AG04450 (cell line): ENCODE data around the gene FLNB. TPM values are rescaled to one million over a fixed set of nuclear protein-coding genes. Genes with fewer than 3 reads are reported as not detected.
A peak's percentile ranks its signal among the peaks of the same experiment; 100 is the strongest.

ENCODE experiments used
- CTCF ChIA-PET: fragments of 300-600, 350-600 bp; formaldehyde crosslinking; extraction: SDS; loops from one replicate; lab custom pipeline; 2022; ENCODE audit warnings: antibody characterized with exemption, inconsistent platforms; lab: Charles Lee
- POLR2A ChIA-PET: fragments of 350-600 bp; formaldehyde crosslinking; extraction: SDS; loops from one replicate; lab custom pipeline; 2021; ENCODE audit warnings: antibody characterized with exemption, inconsistent platforms; lab: Yijun Ruan, JAX
- DNase-seq: peaks from one replicate; pipeline ENCODE4 v3.0.0-alpha.2; 2011; ENCODE audit warnings: low read depth, low spot score
- H3K27ac ChIP-seq: one replicate; pipeline ENCODE4 v1.5.1; 2012; ENCODE audit warnings: low read depth, low read length, control low read depth
- H3K27me3 ChIP-seq: one replicate; pipeline ENCODE4 v1.6.0; 2012; ENCODE audit warnings: low read length; ENCODE audit not compliant: control insufficient read depth, insufficient read depth
- H3K4me3 ChIP-seq: 2 replicates; pipeline ENCODE4 v1.5.1; 2011; ENCODE audit warnings: mild to moderate bottlenecking, low read depth, low read length, control low read depth
- H3K9me3 ChIP-seq: 2 replicates; pipeline ENCODE4 v1.5.1; 2012; ENCODE audit warnings: low read length; ENCODE audit not compliant: control insufficient read depth, insufficient read depth
- polyA plus RNA-seq: library from polyadenylated mRNA; depleted of rRNA; stranded (reverse); fragments of >200 nt; gene quantifications from 2 replicates; pipeline ENCODE4 v1.2.3, GENCODE V29; 2011
- TF ChIP-seq, protein P1 (sequence below): IDR thresholded peaks from 2 replicates; pipeline ENCODE4 v1.5.1; 2011; ENCODE audit warnings: low read depth, low read length, control low read depth, inconsistent platforms

FLNB gene
- polyA plus RNA-seq, 1 experiment, result 89.6 TPM

DNA sequence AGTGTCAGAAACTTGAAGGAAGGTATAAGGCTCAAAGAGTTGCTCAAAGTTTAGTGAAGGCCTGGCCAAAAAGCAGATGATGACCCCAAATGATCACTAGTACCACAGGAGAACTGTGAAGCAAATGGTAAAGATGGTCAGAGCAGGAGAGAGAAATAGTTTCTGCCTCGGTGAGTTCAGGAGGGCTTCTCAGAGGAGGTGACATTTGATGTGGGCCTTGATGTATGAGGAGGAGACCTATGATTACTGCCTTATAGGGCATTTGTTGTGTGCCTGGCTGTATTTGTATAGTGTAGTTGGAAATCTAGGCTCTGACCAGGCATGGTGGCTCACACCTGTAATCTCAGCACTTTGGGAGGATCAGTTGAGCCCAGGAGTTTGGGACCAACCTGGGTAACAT is 152.2 kb downstream of the FLNB start:
- Histone ChIP-seq H3K9me3 (no peaks in the 10 kb centered on the region), H3K27ac (no peak overlapping the region), H3K4me3 (no peak overlapping the region), H3K27me3 (no peaks in the 10 kb centered on the region)
- TF ChIP-seq, protein P1, sequence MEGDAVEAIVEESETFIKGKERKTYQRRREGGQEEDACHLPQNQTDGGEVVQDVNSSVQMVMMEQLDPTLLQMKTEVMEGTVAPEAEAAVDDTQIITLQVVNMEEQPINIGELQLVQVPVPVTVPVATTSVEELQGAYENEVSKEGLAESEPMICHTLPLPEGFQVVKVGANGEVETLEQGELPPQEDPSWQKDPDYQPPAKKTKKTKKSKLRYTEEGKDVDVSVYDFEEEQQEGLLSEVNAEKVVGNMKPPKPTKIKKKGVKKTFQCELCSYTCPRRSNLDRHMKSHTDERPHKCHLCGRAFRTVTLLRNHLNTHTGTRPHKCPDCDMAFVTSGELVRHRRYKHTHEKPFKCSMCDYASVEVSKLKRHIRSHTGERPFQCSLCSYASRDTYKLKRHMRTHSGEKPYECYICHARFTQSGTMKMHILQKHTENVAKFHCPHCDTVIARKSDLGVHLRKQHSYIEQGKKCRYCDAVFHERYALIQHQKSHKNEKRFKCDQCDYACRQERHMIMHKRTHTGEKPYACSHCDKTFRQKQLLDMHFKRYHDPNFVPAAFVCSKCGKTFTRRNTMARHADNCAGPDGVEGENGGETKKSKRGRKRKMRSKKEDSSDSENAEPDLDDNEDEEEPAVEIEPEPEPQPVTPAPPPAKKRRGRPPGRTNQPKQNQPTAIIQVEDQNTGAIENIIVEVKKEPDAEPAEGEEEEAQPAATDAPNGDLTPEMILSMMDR, result no peak
- DNase-seq, result no peak
- POLR2A ChIA-PET, result interaction anchor here (0.5 kb wide), 1 partner anchor 254 kb away, joined by 5 read pairs; no protein-coding TSS in a partner anchor
- CTCF ChIA-PET, result interaction anchor here (0.7 to 2.8 kb wide), 2 partner anchors 17 kb away, joined by 4 to 14 read pairs; no protein-coding TSS in a partner anchor

DNA sequence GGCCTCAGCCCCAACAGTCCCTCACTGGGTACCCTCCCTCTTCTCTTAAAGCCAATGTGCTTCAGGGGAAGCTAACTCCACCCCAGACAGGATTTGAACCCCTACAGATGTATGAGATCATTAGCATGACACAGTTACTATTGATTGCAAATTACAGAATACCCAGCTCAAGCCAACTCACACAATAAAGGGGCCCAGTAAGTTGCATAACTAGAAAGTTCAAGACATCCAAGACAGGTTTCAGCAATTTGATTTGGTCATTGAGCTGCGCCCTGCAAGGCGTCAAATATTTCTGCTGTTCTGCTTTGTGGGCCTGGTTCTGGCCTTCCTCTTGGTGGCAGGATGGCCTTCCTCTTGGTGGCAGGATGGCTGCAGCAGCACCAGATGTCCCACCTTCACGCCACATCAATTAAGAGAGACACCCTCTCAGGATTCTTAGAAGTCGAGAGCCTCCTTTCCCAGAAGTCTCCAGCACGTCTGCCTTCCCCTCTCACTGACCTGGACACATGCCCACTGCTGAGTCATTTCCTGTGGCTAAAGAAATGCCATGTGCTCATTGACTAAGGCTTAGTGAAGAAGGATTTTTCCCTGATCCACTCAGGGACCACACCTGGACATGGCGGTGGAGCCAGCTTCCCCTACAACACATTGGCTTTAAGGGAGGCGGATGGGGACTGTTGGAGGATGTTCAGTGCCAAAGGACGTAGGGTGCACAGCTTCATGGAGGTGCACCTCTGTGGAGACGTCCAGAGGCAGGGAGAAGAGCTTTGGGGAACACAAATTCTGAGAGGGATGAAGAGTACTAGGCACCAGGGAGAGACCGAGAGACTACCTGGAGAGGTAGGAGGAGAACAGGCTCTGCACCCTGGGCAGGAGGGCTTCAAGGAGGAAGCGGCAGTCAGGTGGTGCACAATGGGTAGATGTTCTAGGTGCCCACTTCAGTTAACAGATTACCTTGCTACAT is 153.5 kb downstream of the FLNB start:
- no peaks in the 10 kb centered on the region for H3K27me3 ChIP-seq
- DNase-seq, result peak; percentile 88
- CTCF ChIA-PET, result interaction anchor here (0.6 to 1.9 kb wide), 5 partner anchors 16 to 355 kb away, joined by 3 to 7 read pairs (median 4); no protein-coding TSS in a partner anchor
- peak overlapping the region; percentile 68 for H3K27ac ChIP-seq
- TF ChIP-seq, protein P1, result no peak
- no peaks in the 10 kb centered on the region for H3K9me3 ChIP-seq
- POLR2A ChIA-PET, result no interaction called here
- H3K4me3 ChIP-seq, result no peak overlapping the region

DNA sequence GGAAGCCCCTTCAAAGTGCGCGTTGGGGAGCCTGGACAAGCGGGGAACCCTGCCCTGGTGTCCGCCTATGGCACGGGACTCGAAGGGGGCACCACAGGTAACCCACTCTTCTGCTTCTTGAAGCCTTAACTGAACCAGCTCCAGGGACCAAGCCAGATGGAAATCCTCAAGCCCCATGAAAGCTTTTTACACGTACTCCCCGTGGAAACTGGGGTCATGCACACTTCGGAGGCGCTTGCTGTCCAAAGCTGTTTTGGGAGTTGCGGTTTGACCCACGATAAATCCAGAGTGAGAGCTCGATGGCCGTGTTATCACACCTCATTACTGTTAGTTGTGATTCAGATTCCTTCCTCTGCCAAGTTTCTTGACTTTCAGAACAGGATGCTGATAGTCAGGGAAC is 155.0 kb downstream of the FLNB start:
- ChIA-PET POLR2A (interaction anchor here (0.8 kb wide), 1 partner anchor 104 kb away, joined by 3 read pairs; no protein-coding TSS in a partner anchor), CTCF (interaction anchor here (1.9 to 2.3 kb wide), 2 partner anchors 14 to 143 kb away, joined by 5 to 7 read pairs; partner anchors contain the start of genes HTD2 and RPP14)
- TF ChIP-seq, protein P1, result no peak
- Histone ChIP-seq H3K4me3 (no peak overlapping the region), H3K9me3 (no peaks in the 10 kb centered on the region), H3K27ac (peak overlapping the region; percentile 62), H3K27me3 (no peaks in the 10 kb centered on the region)
- DNase-seq, result peak; percentile 30

DNA sequence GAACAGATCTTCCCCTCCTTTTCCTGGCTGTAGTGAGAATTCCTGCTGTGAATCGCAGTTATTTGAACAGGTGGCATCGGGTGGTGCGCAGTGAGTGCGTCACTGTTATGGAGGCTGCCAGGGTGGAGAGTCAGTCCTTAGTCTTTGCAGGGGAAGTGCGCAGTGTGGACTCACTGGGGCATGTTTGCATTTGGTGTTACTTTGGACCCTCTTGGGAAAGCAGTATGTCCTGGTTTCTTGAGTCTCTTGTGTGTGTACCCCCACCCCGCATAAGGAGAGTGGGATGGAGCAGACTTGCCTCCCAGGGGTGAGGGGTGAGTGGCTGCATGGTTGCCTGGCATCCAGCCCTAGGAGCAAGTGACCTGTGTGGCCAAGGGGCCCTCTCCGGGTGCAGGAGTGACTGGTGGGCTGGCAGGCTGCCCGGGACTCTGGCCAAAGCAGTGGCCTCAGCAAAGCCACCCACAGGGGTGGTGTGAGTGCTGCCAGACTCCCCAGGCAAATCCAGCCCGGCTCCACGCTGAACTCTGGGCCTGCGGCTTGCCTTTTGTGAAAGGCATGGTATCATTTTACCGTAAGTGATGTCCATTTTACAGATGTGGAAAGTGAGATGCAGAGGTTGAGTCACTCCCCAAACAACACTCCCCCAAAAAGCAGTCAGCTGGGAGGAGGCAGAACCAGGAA is 156.1 kb downstream of the FLNB start:
- Histone ChIP-seq H3K4me3 (no peak overlapping the region), H3K27ac (peak overlapping the region; percentile 52), H3K27me3 (no peaks in the 10 kb centered on the region), H3K9me3 (no peaks in the 10 kb centered on the region)
- CTCF ChIA-PET, result interaction anchor here (0.6 to 2.3 kb wide), 5 partner anchors 13 to 202 kb away, joined by 3 to 5 read pairs (median 3); partner anchors contain the start of genes FLNB, HTD2 and RPP14
- peak; percentile 33 for DNase-seq
- POLR2A ChIA-PET, result no interaction called here
- TF ChIP-seq, protein P1, result no peak
